22Rv1 (cell line): ENCODE results near the gene CNR2.

Experiments used
- ZFX ChIP-seq: fragments of 450-650 bp; IDR thresholded peaks from 2 replicates; pipeline ENCODE4 v1.6.1; 2017; ENCODE audit warnings: antibody characterized with exemption, borderline replicate concordance
- TF ChIP-seq, protein P1 (sequence below): fragments of 450-650 bp; IDR thresholded peaks from 2 replicates; pipeline ENCODE4 v1.5.1; 2017; ENCODE audit warnings: mild to moderate bottlenecking

DNA sequence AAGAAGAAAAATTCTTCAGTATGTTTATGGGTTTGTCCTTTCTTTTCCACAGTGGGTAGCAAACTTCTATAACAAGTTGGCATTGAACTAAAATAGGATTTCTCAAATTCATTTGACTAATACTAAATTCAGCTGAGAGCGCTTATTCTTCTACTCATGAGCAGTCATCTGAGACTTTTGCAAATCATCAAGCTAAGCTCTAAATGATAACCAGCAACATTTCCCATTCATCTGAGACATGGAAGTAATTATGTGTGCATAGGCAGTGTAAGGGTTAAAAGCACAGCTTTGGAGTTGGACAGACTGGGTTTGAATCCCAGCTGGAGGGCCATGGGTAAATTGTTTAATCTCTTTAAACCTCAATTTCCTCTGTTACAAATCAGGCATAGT is 18.3 kb upstream of the CNR2 start:
- TF ChIP-seq, protein P1, sequence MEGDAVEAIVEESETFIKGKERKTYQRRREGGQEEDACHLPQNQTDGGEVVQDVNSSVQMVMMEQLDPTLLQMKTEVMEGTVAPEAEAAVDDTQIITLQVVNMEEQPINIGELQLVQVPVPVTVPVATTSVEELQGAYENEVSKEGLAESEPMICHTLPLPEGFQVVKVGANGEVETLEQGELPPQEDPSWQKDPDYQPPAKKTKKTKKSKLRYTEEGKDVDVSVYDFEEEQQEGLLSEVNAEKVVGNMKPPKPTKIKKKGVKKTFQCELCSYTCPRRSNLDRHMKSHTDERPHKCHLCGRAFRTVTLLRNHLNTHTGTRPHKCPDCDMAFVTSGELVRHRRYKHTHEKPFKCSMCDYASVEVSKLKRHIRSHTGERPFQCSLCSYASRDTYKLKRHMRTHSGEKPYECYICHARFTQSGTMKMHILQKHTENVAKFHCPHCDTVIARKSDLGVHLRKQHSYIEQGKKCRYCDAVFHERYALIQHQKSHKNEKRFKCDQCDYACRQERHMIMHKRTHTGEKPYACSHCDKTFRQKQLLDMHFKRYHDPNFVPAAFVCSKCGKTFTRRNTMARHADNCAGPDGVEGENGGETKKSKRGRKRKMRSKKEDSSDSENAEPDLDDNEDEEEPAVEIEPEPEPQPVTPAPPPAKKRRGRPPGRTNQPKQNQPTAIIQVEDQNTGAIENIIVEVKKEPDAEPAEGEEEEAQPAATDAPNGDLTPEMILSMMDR: no peak
- TF ChIP-seq ZFX: no peak
